Breast epithelium (tissue), 3 donors: ENCODE results near the gene SIAH1.

Experiments
- POLR2AphosphoS5 ChIP-seq, 3 donors: sonication (generic); formaldehyde crosslinking; IDR thresholded peaks; one replicate each; pipeline ENCODE4 v1.6.1; 2017; ENCODE audit warnings: antibody characterized with exemption in 3 of 3
- TF ChIP-seq, protein P1 (sequence below), 3 donors: fragments of 450-650 bp; IDR thresholded peaks; one replicate each; pipeline ENCODE4 v1.5.1; 2016 to 2017; ENCODE audit warnings: antibody characterized with exemption in 3 of 3, mild to moderate bottlenecking in 3 of 3, moderate library complexity in 3 of 3

DNA sequence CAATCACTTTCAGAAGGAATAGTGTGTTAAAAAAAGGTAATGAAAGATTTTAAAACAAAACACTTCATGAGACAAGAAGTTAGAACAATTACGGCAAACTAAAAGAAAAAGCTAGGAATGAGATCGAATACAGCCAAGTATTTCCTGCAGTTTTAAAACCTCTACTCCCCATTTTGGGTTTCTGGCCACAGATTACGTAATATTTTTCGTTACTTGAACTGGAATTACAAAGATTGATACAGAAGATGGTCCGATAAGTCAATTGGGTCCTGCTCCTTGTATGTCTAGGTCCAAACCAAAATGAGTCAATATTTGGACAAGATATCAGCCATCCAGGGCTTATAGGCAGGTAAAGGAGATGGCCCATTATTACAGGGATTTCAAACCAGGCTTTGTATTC lies 52.2 kb downstream of the SIAH1 start:
- TF ChIP-seq POLR2AphosphoS5 (IDR thresholded peaks at IDR 0.05) = no peak
- TF ChIP-seq, protein P1, sequence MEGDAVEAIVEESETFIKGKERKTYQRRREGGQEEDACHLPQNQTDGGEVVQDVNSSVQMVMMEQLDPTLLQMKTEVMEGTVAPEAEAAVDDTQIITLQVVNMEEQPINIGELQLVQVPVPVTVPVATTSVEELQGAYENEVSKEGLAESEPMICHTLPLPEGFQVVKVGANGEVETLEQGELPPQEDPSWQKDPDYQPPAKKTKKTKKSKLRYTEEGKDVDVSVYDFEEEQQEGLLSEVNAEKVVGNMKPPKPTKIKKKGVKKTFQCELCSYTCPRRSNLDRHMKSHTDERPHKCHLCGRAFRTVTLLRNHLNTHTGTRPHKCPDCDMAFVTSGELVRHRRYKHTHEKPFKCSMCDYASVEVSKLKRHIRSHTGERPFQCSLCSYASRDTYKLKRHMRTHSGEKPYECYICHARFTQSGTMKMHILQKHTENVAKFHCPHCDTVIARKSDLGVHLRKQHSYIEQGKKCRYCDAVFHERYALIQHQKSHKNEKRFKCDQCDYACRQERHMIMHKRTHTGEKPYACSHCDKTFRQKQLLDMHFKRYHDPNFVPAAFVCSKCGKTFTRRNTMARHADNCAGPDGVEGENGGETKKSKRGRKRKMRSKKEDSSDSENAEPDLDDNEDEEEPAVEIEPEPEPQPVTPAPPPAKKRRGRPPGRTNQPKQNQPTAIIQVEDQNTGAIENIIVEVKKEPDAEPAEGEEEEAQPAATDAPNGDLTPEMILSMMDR (IDR thresholded peaks at IDR 0.05) = no peak
